ENCODE data around the gene MEIS1.
"Not testable (repeated sequence)": the region's sequence is repeated elsewhere in the genome, so short reads cannot be mapped to it uniquely, and the experiment has no call there.

Gene MEIS1

GRCh38 chr2:66470199-66470598 is 35.3 kb downstream of the MEIS1 start:
- no peak for DNase-seq

GRCh38 chr2:66472225-66472843 is 37.4 kb downstream of the MEIS1 start:
- DNase-seq = no peak

GRCh38 chr2:66477135-66477842 is 42.4 kb downstream of the MEIS1 start:
- DNase-seq = no peak

- no peak for DNase-seq
These were observed 43.4 kb downstream of the MEIS1 start for GRCh38 chr2:66478299-66478698.

GRCh38 chr2:66478731-66479316 is 43.9 kb downstream of the MEIS1 start:
- no peak for DNase-seq

- DNase-seq = peak; percentile 1
These were observed 46.2 kb downstream of the MEIS1 start for GRCh38 chr2:66481100-66481549.

GRCh38 chr2:66485252-66485651 is 50.3 kb downstream of the MEIS1 start:
- not testable (repeated sequence) for DNase-seq

- no peak for DNase-seq
These were observed 54.0 kb downstream of the MEIS1 start for GRCh38 chr2:66488946-66489345.

- no peak for DNase-seq
These were observed 54.5 kb downstream of the MEIS1 start for GRCh38 chr2:66489436-66489835.

- no peak for DNase-seq
These were observed 55.7 kb downstream of the MEIS1 start for GRCh38 chr2:66490588-66491001.

- no peak for DNase-seq
These were observed 59.8 kb downstream of the MEIS1 start for GRCh38 chr2:66494708-66495107.

- peak; percentile 73 for DNase-seq
These were observed 61.1 kb downstream of the MEIS1 start for GRCh38 chr2:66495788-66496640.

- DNase-seq = no peak
These were observed 61.9 kb downstream of the MEIS1 start for GRCh38 chr2:66496670-66497420.

GRCh38 chr2:66497431-66498288 is 62.7 kb downstream of the MEIS1 start:
- DNase-seq = no peak

GRCh38 chr2:66498289-66498975 is 63.5 kb downstream of the MEIS1 start:
- no peak for DNase-seq

GRCh38 chr2:66501267-66501666 is 66.3 kb downstream of the MEIS1 start:
- DNase-seq = no peak

GRCh38 chr2:66506265-66506664 is 71.3 kb downstream of the MEIS1 start:
- no peak for DNase-seq

GRCh38 chr2:66507673-66508201 is 72.8 kb downstream of the MEIS1 start:
- DNase-seq = no peak

- DNase-seq = no peak
These were observed 73.7 kb downstream of the MEIS1 start for GRCh38 chr2:66508484-66509071.

- DNase-seq = peak; percentile 9
These were observed 74.4 kb downstream of the MEIS1 start for GRCh38 chr2:66509326-66509811.
